Inferior parietal cortex (tissue), 1 donor: ENCODE data around the gene P3R3URF.

Experiments used
- DNase-seq: peaks from one replicate; pipeline ENCODE4 v3.0.0-alpha.2; 2016; ENCODE audit errors: extremely low spot score

The P3R3URF gene

DNA sequence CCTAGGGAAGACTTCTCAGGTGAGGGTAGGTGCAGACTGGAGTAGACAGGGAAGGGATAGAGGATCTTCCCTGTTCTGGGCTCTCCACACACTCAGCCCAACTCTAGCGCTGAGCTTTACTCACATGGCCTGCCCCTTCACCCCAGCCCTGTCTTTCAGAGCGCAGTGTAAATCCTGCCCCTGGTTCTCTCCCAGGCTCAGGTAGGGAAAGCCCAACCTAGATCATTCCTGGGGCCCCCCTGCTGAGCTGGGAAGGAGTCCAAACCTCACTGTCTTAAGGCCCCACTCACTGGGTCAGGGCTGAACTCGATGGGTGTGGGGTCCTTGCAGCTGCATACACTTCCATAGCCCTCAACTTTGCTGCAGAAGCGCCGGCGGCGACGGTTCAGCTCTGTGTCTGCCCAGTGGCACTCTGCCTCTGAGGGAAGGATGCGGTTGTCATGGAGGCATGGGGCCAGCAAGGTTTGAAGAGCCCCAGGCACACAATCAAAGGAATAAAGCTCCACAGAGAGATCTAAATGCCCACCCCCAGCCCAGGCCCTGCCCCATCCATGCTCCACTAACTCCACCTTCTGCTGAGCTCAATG, 17.8 kb upstream of the P3R3URF start:
- no peak for DNase-seq

DNA sequence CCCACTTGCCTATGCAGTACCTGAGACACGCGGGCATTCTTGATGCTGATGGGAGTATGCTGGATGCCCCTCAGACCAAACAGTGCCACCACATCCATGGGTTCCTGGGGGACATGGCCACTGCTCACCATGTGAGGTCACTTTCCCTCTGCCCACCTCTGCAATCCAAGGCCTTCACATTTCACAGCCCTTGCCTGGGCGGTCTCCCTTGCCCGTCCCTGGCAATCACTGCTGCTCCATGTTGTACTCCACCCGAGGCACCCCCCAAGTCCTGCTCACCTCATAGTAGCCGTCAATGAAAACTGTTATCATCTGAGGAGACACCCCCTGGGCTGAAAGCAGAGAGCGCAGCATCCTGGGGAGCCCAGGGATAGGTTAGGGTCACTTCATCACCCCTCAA, 17.0 kb upstream of the P3R3URF start:
- DNase-seq, result no peak

DNA sequence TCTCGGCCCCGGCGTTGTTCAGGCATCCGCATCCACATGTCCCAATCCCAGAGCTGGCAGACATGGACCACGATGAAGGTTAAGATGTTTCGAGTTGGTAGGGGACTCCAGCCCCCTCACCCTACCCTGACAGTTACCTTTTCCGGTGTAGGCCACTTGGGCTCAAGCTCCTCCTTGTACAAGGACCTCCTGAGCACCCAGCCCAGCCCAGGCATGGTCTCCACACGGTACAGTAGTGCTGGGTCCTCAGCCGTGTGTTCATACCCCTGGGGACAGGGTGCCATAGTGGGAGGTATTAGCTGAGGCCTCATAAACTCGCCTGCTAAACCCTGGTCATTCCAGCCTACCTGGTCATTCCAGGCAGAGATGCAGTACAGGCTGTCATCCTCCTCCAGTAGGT, 15.9 kb upstream of the P3R3URF start:
- no peak for DNase-seq

DNA sequence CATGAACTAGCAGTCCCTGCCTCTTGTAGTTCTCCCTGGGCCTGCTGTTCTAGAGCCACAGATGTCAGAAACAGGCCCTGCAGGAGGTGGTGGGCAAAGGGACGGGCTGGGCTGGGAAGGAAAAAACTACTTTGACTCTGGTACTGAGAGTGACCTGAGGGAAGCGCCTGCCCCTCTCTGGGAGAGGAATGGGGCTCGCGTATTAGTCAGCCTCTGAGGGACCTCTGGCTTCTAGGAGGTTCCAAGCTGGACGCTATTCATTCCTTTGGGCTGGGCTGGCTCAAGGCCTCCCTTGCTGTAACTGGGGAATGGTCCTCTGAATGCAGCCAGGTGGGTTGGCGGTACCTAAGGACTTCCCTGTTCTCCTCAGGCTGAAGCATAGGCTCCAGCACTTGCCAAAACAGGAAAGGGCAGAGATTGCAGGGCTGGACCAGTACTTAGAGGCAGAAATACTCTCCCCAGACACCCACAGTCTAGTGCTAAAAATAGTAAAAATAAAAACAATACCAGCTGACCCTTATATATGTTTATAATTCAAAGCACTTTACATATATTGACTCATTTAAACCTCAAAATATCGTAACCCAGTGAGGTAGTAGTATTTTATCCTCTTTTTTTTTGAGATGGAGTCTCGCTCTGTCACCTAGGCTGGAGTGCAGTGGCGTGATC, 14.9 kb upstream of the P3R3URF start:
- no peak for DNase-seq

DNA sequence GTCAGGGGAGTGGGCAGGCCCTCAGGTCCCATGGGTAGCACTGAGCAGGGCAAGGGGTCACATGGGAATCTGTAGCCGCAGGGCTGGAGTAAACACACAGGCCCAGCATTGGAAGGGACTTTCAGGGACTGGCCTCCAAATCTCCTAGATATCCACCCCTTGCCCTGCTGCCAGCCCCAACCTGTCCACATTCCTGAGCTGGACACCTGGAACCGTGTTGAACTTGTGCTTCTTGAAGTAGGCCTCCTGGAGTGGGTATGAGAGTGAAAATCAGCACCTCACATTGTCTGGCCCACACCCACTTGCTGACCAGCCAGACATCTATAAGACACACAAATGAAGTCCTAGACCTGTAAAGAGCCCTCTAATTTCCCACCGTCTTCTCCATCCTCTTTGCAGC, 14.3 kb upstream of the P3R3URF start:
- DNase-seq, result no peak

DNA sequence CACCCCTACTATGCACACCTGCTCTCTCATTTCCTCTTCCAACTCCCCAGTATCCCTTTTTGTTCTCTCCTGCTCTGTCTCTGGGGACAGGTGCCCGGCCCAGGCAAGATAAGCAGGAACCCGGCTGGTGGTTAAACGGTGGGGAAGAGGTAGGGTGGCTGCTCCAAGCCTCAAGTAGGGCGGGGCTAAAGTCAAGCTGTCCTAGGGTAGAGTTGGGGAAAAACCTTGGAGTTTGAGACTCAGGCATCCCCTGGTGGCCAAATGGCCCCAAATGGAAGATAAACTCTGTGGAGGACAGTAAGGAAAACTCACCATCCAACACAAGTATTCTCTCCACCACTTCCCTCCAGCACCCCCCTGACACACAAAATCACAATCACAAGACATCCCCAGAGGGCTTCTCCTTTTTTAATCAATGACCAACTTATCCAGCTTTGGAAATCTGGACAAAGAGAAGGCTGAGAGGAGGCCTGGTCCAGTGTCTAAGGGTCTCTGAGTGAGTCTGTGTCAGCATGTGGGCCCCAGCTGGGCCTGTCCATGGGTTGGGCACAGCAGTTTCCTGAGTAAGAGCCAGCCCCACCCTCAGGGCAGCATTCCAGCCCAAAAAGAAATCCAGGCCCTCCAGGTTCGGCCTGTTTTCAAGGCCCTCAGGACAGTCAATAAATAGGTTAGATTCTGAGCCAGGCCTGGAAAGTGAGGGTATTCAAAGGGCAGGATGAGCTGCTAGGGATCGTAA, 12.2 kb upstream of the P3R3URF start:
- no peak for DNase-seq

DNA sequence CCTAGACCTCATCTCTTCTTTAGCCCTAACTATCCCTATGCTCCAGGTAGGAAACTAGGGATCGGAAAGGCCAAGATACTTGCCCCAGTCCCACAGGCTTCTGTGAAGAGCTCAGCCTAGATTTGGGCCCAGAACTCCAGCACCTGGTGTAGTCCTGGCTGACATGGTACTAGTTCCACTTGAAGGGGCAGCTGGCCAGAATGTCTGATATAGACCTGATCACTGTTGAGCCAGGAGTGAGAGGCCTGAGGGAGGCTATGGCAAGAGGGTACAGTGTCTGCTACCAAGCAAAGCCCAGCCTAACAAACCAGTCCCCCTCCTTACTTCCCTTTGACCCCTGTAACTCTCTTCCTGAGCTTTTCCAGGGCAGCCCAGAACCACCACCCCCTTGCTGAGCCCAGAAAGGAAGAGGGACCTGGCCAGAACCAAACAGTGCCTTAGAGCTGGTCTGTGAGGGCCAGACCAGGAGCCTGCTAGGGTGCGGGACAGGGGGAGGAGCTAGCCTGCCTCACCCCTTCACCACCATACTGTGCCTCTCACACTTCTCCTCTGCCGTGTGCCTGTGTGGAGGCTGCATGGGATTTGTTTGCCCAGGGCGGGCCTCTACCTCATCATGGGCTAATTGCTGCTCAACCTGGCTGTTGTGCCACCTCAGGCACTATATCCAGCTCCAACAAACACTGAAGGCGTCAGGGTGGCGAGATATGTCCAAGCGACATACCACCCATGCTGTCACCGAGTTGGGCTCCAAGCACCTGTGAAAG, 11.0 kb upstream of the P3R3URF start:
- no peak for DNase-seq

DNA sequence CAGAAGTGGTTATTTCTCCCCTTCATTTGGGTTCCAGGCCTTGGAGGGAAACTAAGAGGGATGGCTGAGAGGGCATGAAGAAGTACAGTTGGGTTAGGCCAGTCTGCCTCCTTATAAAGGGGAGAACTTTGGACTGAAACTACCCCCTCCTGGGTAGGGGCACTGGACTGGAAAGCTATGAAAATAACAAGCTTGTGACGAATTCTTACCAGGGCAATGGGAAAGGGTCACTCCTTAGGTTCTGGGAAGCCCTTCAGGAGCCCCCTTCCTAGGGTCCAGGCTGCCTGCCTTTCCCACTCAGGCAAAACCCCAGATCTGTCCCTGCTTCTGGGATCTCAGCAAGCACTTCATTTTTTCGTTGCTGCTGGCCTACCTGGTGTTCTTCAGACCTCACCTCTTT, 9.8 kb upstream of the P3R3URF start:
- DNase-seq, result no peak

DNA sequence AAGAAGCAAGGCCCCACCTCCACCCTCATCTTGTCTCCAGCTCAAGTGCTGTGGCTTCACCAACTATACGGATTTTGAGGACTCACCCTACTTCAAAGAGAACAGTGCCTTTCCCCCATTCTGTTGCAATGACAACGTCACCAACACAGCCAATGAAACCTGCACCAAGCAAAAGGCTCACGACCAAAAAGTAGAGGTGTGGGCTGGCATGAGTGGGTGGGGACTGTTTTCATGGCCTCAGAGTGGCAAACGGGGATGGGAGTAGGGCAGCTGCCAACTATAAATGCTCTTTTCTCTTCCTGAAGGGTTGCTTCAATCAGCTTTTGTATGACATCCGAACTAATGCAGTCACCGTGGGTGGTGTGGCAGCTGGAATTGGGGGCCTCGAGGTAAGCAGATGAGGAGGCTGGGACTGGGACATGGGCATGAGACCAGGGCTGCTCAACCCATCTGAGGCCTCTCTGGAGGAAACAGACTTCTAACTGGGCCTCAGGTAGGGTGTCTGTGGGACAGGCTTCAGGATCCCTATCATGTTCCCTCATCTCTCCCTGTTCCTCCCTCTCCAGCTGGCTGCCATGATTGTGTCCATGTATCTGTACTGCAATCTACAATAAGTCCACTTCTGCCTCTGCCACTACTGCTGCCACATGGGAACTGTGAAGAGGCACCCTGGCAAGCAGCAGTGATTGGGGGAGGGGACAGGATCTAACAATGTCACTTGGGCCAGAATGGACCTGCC, 8.8 kb upstream of the P3R3URF start:
- DNase-seq, result no peak

DNA sequence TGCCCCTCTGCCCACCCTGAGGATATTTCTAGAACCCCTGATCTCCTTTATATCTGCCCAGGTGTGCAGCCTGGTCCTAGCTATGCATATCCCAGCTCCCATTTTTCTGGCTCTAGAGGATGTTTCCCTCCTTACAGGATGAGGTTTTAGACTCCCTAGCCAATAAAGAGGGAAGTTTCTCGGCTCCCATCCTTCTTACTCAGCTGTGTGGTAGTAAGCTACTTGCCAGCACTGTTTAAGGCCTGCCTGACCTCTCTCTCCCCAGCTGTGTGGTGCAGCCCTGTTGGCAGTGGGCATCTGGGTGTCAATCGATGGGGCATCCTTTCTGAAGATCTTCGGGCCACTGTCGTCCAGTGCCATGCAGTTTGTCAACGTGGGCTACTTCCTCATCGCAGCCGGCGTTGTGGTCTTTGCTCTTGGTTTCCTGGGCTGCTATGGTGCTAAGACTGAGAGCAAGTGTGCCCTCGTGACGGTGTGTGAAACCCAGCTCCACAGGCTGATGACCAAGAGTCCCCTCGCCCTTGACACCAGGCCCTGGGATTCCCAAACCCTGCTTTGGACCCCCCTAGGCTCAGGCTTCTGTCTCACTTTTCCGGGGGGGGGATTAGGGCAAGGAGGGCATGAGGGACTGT, 7.8 kb upstream of the P3R3URF start:
- DNase-seq, result no peak

DNA sequence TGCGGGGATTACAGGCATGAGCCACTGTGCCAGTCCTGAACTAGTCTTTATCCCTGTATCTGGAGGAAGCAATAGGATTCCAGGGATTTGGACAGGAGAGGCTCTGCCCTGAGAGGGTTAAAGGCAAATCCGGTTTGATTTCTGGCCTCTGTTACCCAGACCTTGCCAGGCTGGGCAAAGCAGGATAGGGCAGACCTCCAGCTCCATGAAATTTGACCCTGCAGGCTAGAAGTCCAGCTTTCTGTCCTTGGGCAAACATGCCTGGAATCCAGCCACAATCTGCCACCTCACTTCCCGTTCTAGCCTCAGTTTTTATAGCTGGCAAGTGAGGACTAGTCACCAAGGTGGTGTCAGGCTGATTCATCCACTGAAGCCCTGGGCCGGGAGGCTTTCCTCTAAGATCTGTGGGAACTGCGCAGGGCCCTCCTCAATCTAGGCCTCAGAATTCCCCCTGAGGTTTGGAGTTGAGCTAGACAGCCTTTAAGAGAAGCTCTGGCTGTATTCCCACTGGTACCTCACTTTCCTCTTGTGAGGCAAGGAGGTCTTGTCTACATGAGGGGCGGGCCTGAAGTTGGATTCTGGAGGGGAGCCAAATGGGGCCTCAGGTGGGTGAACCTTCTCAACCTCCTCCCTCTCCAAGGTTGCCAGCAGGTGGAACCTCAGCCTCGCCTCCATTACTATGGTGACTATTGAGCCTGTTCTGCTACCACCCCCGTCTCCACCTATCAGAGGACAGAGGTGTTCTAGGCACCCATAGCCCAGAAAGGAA, 7.0 kb upstream of the P3R3URF start:
- no peak for DNase-seq

DNA sequence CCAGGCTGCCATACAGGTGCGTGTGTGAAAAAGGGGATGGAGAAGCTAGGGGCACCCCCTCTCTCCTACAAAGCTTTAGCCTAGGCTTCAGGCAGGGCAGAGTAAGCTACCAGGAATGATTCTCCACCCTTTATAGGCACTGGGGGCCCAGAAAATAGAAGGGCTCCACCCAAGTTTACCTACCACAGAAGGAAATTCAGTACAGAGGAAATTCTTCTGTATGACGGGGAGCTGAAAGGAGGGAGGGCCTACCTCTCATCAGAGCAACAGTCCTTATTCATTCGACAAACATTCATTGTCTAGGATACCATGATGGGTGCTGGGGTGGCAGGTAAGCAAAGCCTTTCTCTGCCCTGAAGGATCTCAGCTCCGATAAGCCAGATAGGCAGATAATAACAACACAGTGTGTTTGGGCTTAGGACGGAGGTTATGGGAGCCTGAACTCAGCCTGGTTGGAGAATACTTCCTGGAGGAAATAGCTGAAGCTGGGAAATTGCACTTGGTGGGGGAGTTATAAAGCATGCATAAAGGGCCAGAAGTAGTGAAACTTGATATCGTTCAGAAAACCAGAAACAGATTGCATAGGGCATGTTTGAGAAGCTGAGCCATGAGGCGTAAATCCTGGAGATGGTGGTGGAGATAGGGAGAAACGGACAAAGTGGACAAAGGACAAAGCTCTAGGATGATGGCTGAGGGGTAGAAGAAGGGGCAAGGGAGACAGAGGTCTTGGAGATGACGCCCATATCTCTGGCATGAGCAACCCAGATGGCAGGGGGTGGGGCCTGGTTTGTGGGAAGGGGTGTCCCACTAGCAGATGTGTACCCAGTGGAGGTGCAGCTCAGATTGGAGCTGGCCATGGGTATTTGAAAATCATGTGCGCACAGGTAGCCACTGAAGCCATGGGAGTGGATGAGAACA, 5.3 kb upstream of the P3R3URF start:
- DNase-seq, result no peak

DNA sequence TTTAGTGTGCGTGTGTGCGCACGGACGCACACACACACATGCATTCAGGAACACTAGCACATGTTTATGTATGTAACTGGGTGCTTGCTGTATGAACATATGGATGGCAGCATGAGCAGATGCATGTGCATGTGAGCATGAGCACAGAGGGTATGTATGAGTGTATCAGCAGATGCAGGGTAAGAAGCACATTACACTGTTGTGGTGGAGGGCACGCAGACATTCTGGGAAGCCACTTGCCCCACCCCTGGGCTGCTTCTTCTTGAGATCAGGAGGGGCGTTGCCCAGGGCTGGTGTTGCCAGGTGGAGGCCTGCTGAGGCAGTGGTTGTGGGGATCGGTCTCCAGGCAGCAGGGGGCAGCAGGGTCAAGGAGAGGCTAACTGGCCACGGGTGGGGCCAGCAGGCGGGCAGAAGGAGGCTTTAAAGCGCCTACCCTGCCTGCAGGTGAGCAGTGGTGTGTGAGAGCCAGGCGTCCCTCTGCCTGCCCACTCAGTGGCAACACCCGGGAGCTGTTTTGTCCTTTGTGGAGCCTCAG, 3.9 kb upstream of the P3R3URF start:
- no peak for DNase-seq

DNA sequence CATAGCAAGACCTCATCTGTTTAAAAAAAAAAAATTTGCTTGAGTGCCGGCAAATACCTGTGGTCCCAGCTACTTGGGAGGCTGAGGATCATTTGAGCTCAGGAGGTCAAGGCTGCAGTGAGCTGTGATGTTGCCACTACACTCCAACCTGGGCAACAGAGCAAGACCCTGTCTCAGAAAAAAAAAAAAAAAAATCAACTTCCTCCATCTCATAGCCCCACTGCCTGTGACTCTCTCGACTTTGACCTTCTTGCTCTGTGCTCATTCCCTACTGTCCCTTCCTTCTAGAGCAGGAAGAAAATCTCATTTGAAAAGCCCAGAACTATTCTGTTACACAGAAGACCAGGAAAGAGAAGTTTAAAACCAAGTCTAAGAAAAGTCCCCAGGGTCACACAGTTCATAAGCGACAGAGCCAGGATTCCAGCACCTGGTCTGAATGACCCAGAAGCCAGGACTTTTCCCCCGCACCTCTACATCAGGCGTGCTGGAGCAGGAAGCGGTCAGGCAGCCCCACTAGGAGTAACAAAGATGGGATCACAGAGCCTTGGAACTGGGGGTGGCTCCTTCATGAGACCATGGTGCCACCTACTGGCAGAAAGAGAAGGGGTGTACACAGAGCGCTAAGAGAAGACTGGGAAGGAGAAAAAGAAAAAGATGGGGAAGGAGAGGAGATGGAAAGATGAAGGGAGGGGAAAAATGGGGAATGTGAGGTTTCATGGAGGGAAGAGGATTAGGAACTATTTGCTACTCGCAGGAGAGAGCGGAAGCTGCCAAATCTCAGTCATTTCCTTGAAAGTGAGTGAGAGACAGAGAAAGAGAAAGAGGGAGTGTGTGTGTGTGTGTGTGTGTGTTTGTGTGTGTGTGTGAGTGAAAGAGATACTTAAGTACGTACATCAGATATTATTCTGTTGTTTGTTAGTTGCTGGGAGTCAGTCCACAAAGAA, 3.1 kb upstream of the P3R3URF start:
- DNase-seq, result peak; percentile 94

DNA sequence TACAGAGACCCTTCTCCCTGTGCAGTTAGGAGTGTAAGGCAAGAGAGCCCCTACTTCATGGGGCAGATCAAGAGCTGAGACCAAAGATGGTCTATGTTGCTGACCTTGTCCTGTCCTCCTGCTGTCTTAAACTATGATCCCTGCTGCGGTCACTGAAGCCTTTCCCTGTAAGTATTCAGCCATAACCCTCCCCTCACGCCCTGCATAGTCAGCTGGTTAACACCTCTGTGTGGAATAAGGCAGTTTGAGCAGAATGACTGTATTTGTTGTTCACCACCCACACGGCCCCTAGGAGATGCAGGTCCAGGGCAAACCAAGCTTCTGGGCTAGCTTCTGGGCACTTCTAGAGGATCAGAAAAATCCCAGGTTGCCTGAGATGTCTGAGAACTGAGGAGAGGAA, 1.0 kb downstream of the P3R3URF start:
- DNase-seq, result no peak

DNA sequence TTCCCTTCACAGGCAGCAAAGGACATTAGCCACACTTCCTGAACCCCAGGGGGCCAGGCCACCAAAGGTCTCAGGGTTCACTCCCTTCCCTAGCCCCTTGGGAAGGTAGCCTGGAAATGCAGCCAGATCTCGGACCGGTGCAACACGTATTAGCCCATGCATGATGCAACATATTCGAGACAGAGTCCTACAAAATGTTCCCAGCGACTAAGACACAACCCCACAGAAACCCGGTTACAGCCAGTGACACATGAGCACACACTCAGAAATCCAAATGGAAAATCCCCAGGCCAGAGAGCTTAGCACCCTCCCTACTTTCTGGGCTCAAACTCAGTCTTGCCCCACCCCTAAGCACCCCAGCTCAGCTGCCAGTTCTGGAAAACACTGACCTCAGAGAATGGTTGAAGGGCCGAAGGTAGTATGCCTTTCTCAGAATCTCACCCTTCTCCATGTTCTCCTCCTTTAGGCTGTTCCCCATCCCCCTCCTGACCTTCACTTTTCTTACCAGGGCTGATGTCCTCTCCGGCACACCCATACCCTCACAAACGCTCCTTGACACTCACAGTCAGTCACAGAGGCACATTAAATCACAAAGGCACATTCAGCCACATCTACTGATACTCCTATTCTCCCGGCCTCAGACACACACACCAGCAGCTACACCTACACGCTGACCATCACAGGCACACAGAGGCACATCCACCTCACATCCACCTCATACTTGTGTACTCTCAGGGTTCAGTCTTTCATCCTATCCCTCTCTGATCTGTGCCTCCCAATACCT, 1.6 kb downstream of the P3R3URF start, which contains the start of gene TSPAN1:
TSS of gene TSPAN1 (plus strand) at position 640 of the 784 bp plus-strand sequence. CDS start 6,021 bp downstream, outside the sequence.
- no peak for DNase-seq

DNA sequence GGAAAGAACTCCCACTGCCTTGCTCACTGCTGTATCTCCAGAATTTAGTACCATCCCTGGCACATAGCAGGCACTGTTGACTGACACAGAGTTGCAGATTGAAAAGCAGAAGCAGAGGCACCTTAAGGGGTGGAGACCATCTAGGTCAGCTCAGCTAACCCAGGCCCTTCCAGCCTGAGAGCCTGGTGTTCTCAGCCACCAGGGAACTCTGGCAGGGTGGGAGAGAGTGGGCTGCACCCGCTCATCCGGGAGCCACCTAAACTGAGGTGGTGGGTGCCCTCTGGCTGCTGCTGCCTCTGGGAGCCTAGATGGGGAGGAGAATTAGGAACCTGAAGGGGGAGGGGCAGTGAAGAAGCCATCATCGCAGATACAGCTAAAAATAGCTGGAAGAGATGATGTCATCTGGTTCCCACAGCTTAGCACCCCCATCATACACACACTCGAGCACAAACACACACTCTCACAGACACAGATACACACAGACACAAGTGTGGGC, 2.9 kb downstream of the P3R3URF start:
- peak; percentile 48 for DNase-seq
